NB4 (cell line): ENCODE data around the gene KDM1B.

ENCODE experiments used
- DNase-seq: peaks from one replicate; pipeline ENCODE4 v3.0.0; 2010; ENCODE audit warnings: low read depth
- H3K4me3 ChIP-seq: one replicate; pipeline ENCODE4 v1.5.1; 2011; ENCODE audit warnings: mild to moderate bottlenecking, low read depth, low read length, moderate library complexity
- CTCF ChIP-seq: IDR thresholded peaks from one replicate; pipeline ENCODE4 v1.5.1; 2012; ENCODE audit warnings: low read depth, low read length
- MAX ChIP-seq: IDR thresholded peaks from 2 replicates; pipeline ENCODE4 v1.6.1; 2011; ENCODE audit warnings: low read depth, low read length
- MYC ChIP-seq: IDR thresholded peaks from 2 replicates; pipeline ENCODE4 v1.6.1; 2011; ENCODE audit warnings: low read depth, low read length
- POLR2A ChIP-seq: IDR thresholded peaks from 2 replicates; pipeline ENCODE4 v1.6.1; 2011; ENCODE audit warnings: mild to moderate bottlenecking; ENCODE audit not compliant: insufficient read length; ENCODE audit errors: extremely low read depth

Gene KDM1B

GRCh38 chr6:18155150-18155863, at the start of gene KDM1B:
KDM1B (plus strand) TSS chr6:18155422; CDS start chr6:18159896, 4,474 bp downstream.
- DNase-seq: peak; percentile 98
- peak within 1 kb of the TSS; percentile 98 for H3K4me3 ChIP-seq
- TF ChIP-seq MYC (peak; percentile 7; the same call in 1 of the 2 replicates), CTCF (no peak), MAX (no peak), POLR2A (peak; percentile 51)

- DNase-seq: no peak
- no peak for TF ChIP-seq MYC
- TF ChIP-seq CTCF: no peak
- TF ChIP-seq MAX: no peak
- no peak for TF ChIP-seq POLR2A
- H3K4me3 ChIP-seq: no peak overlapping the region
These were observed 48.2 kb upstream of the KDM1B start for GRCh38 chr6:18107061-18107460.

GRCh38 chr6:18110162-18110561, 45.1 kb upstream of the KDM1B start:
- DNase-seq: no peak
- no peak overlapping the region for H3K4me3 ChIP-seq
- TF ChIP-seq MYC (no peak), MAX (no peak), CTCF (no peak)

GRCh38 chr6:18115356-18115755, 39.9 kb upstream of the KDM1B start:
- peak; percentile 61 for DNase-seq
- H3K4me3 ChIP-seq: no peak overlapping the region
- no peak for TF ChIP-seq MAX

- TF ChIP-seq POLR2A (no peak), MYC (no peak), MAX (no peak), CTCF (no peak)
- DNase-seq: no peak
- no peak overlapping the region for H3K4me3 ChIP-seq
These were observed 38.1 kb upstream of the KDM1B start for GRCh38 chr6:18117136-18117535.

- no peak overlapping the region for H3K4me3 ChIP-seq
- DNase-seq: no peak
- TF ChIP-seq MYC: no peak
- no peak for TF ChIP-seq POLR2A
- no peak for TF ChIP-seq MAX
- TF ChIP-seq CTCF: no peak
These were observed 36.9 kb upstream of the KDM1B start for GRCh38 chr6:18118330-18118729.
